Keratinocyte (primary cell): ENCODE data around the gene PTPRD. TPM values are rescaled to one million over a fixed set of nuclear protein-coding genes. Genes with fewer than 3 reads are reported as not detected.

Experiments
- DNase-seq: peaks from one replicate; pipeline ENCODE4 v3.0.0-alpha.2; 2011; ENCODE audit warnings: low read depth, missing footprints, low spot score
- FAIRE-seq: peaks from 2 replicates; lab custom pipeline; 2011; peaks lifted over from hg19 to GRCh38; lab: Jason Lieb, UNC
- H2AFZ ChIP-seq: 2 replicates; pipeline ENCODE4 v1.6.0; 2012; ENCODE audit warnings: low read length, control low read depth, inconsistent platforms; ENCODE audit not compliant: control insufficient read depth
- H3K27ac ChIP-seq: 2 replicates; pipeline ENCODE4 v1.5.1; 2011; ENCODE audit warnings: low read length; ENCODE audit not compliant: control insufficient read depth, insufficient read depth
- H3K27me3 ChIP-seq: 3 replicates; pipeline ENCODE4 v1.6.0; 2011; ENCODE audit warnings: low read length; ENCODE audit not compliant: control insufficient read depth, insufficient read depth; ENCODE audit errors: extremely low read depth
- H3K36me3 ChIP-seq, 2 experiments: 2 replicates in 1 of 2; 3 replicates in 1 of 2; pipeline ENCODE4 v1.5.1; 2011; ENCODE audit warnings: low read length in 2 of 2, mild to moderate bottlenecking in 1 of 2; ENCODE audit not compliant: control insufficient read depth in 2 of 2, insufficient read depth in 2 of 2; ENCODE audit errors: extremely low read depth in 1 of 2
- H3K4me1 ChIP-seq: 3 replicates; pipeline ENCODE4 v1.5.1; 2011; ENCODE audit warnings: low read length; ENCODE audit not compliant: control insufficient read depth, insufficient read depth; ENCODE audit errors: extremely low read depth
- H3K4me2 ChIP-seq: 3 replicates; pipeline ENCODE4 v1.6.0; 2011; ENCODE audit warnings: low read depth, low read length; ENCODE audit not compliant: control insufficient read depth, insufficient read depth; ENCODE audit errors: extremely low read depth
- H3K4me3 ChIP-seq, 3 experiments: fragments of 200-600 bp in 1 of 3; sonication (generic) in 1 of 3; 2 replicates in 2 of 3; 3 replicates in 1 of 3; pipeline ENCODE4 v1.5.1; 2011 to 2016; ENCODE audit warnings: low read length in 3 of 3, mild to moderate bottlenecking in 3 of 3, control low read depth in 2 of 3, inconsistent platforms in 1 of 3, low read depth in 1 of 3, mixed read lengths in 1 of 3, mixed run types in 1 of 3, moderate library complexity in 1 of 3; ENCODE audit not compliant: control insufficient read depth in 2 of 3, insufficient read depth in 2 of 3; ENCODE audit errors: extremely low read depth in 1 of 3
- H3K79me2 ChIP-seq: 2 replicates; pipeline ENCODE4 v1.6.0; 2012; ENCODE audit warnings: low read length; ENCODE audit not compliant: control insufficient read depth, insufficient read depth
- H3K9ac ChIP-seq: 3 replicates; pipeline ENCODE4 v1.6.0; 2011; ENCODE audit warnings: low read length; ENCODE audit not compliant: control insufficient read depth, insufficient read depth; ENCODE audit errors: extremely low read depth
- H3K9me1 ChIP-seq: 3 replicates; pipeline ENCODE4 v1.6.0; 2011; ENCODE audit warnings: low read length; ENCODE audit not compliant: control insufficient read depth, insufficient read depth; ENCODE audit errors: extremely low read depth
- H3K9me3 ChIP-seq: 2 replicates; pipeline ENCODE4 v1.5.1; 2012; ENCODE audit warnings: low read depth, low read length; ENCODE audit not compliant: control insufficient read depth
- H4K20me1 ChIP-seq: 3 replicates; pipeline ENCODE4 v1.6.0; 2011; ENCODE audit warnings: low read length; ENCODE audit not compliant: control insufficient read depth, insufficient read depth; ENCODE audit errors: extremely low read depth
- CTCF ChIP-seq, 3 experiments: IDR thresholded peaks in 1 of 3; conservative IDR thresholded peaks in 1 of 3; optimal IDR thresholded peaks in 1 of 3; 2 replicates in 2 of 3; 3 replicates in 1 of 3; pipeline versions ENCODE3 to v1.5.1; 2011; ENCODE audit warnings: low read length in 3 of 3, mild to moderate bottlenecking in 3 of 3, moderate library complexity in 2 of 3, control low read depth in 1 of 3, inconsistent platforms in 1 of 3; ENCODE audit not compliant: insufficient read depth in 2 of 3; ENCODE audit errors: extremely low read depth in 1 of 3
- EZH2 ChIP-seq: IDR thresholded peaks from one replicate; pipeline ENCODE4 v1.6.1; 2012; ENCODE audit warnings: inconsistent platforms, mild to moderate bottlenecking, low read length, moderate library complexity
- dilution Hi-C: fragments of 300-500 bp; cut with MboI; formaldehyde crosslinking; loops from one replicate; pipeline ENCODE4 v1.7.0; 2020; ENCODE audit warnings: low sequenced_read_pairs; ENCODE audit not compliant: extremely low pct_ligation_motif_present
- polyA plus RNA-seq, 5 experiments: library from polyadenylated mRNA; depleted of rRNA in 3 of 5; stranded (reverse) in 3 of 5; stranded (forward) in 1 of 5; unstranded in 1 of 5; fragments of >200 nt; gene quantifications; 1 replicate in 1 of 5; 2 replicates in 3 of 5; 3 replicates in 1 of 5; pipeline versions ENCODE4 v1.2.1 to v1.2.3, GENCODE V29; 2011 to 2012; ENCODE audit warnings: missing spikeins in 2 of 5, low read depth in 1 of 5, low replicate concordance in 1 of 5

PTPRD gene
- polyA plus RNA-seq, 1 donor (not counting 4 experiments of a cell fraction or from before 2014, with no cell fraction given), result 0.10 TPM

- H3K36me3 ChIP-seq, result no peaks in the 10 kb centered on the region
- DNase-seq, result no peak
- dilution Hi-C loops, result no loop called here
- no peak overlapping the region for H3K4me2 ChIP-seq
- H3K9me1 ChIP-seq, result no peaks in the 10 kb centered on the region
- no peaks in the 10 kb centered on the region for H4K20me1 ChIP-seq
- no peak overlapping the region for H2AFZ ChIP-seq
- no peaks in the 10 kb centered on the region for H3K79me2 ChIP-seq
- no peaks in the 10 kb centered on the region for H3K27me3 ChIP-seq
- no peak overlapping the region for H3K27ac ChIP-seq
- no peak for FAIRE-seq
- TF ChIP-seq EZH2 (no peak), CTCF (optimal IDR thresholded peaks at IDR 0.05 in 1 of 3, IDR thresholded peaks at IDR 0.05 in 1 of 3, conservative IDR thresholded peaks at IDR 0.05 in 1 of 3; ENCODE audit: extremely low read depth in 1 of 3, insufficient read depth in 2 of 3, low read length in 3 of 3) (no peak)
- H3K4me3 ChIP-seq, result no peak overlapping the region
- no peak overlapping the region for H3K9ac ChIP-seq
- no peaks in the 10 kb centered on the region for H3K9me3 ChIP-seq
- H3K4me1 ChIP-seq, result no peaks in the 10 kb centered on the region
These were observed 1767.0 kb downstream of the PTPRD start for GRCh38 chr9:8845808-8846207.

GRCh38 chr9:8845376-8845775, 1767.4 kb downstream of the PTPRD start:
- TF ChIP-seq CTCF (optimal IDR thresholded peaks at IDR 0.05 in 1 of 3, IDR thresholded peaks at IDR 0.05 in 1 of 3, conservative IDR thresholded peaks at IDR 0.05 in 1 of 3; ENCODE audit: extremely low read depth in 1 of 3, insufficient read depth in 2 of 3, low read length in 3 of 3) (no peak), EZH2 (no peak)
- Histone ChIP-seq H3K27me3 (no peaks in the 10 kb centered on the region), H3K4me2 (no peak overlapping the region), H3K4me1 (no peaks in the 10 kb centered on the region), H3K27ac (no peak overlapping the region), H3K9me1 (no peaks in the 10 kb centered on the region), H3K79me2 (no peaks in the 10 kb centered on the region), H2AFZ (no peak overlapping the region), H3K9ac (no peak overlapping the region), H3K4me3 (no peak overlapping the region), H3K9me3 (no peaks in the 10 kb centered on the region), H3K36me3 (no peaks in the 10 kb centered on the region), H4K20me1 (no peaks in the 10 kb centered on the region)
- FAIRE-seq (no peak), DNase-seq (no peak)
- dilution Hi-C loops, result no loop called here
